Colonic mucosa (tissue), 4 donors: ENCODE results near the gene SLC35A3. TPM values are rescaled to one million over a fixed set of nuclear protein-coding genes. Genes with fewer than 3 reads are reported as not detected.

ENCODE experiments used
- DNase-seq: peaks from one replicate; pipeline ENCODE4 v3.0.0-alpha.2; 2020
- H3K27ac ChIP-seq: fragments of 200-600 bp; one replicate; pipeline ENCODE4 v1.8.0; 2021
- H3K27me3 ChIP-seq: fragments of 200-600 bp; one replicate; pipeline ENCODE4 v1.8.0; 2021
- H3K36me3 ChIP-seq: fragments of 200-600 bp; one replicate; pipeline ENCODE4 v1.8.0; 2021
- H3K4me1 ChIP-seq: fragments of 200-600 bp; one replicate; pipeline ENCODE4 v1.8.0; 2021; ENCODE audit warnings: mild to moderate bottlenecking
- H3K4me3 ChIP-seq: fragments of 200-600 bp; one replicate; pipeline ENCODE4 v1.8.0; 2021
- H3K9ac ChIP-seq, 2 donors: one replicate each; pipeline ENCODE4 v1.7.0; 2013; ENCODE audit warnings: control low read depth in 2 of 2, low read depth in 2 of 2, low read length in 2 of 2
- H3K9me3 ChIP-seq: fragments of 200-600 bp; one replicate; pipeline ENCODE4 v1.8.0; 2021
- CTCF ChIP-seq: fragments of 200-600 bp; IDR thresholded peaks from one replicate; pipeline ENCODE4 v1.8.0; 2022; ENCODE audit warnings: antibody characterized with exemption, mild to moderate bottlenecking
- intact Hi-C: fragments of 100-400 bp; cut with DNase I; formaldehyde crosslinking; loops from one replicate; pipeline ENCODE4 v1.14.1; 2022
- total RNA-seq, 2 donors: library from RNA; stranded (reverse); fragmentation: NEBNext Ultra II Directional in 1 of 2; extraction: Animal tissue kit (Norgen Biotek cat#: 25700) in 1 of 2; gene quantifications; one replicate each; pipeline ENCODE4 v1.2.1, GENCODE V29; 2021
- donor health status: healthy.
- donor health status: DM: no; HTN: no; CAD: no.
- donor health status: DM: no; HTN: no; CAD: no.

SLC35A3 gene
- total RNA-seq, 2 donors from 2014 or later = 122 to 206 TPM

GRCh38 chr1:99943223-99943794 lies 26.5 kb upstream of the SLC35A3 start:
- no peak for TF ChIP-seq CTCF
- DNase-seq = no peak
- Histone ChIP-seq H3K27me3 (no peaks in the 10 kb centered on the region), H3K4me1 (no peaks in the 10 kb centered on the region), H3K4me3 (no peak overlapping the region), H3K9me3 (no peaks in the 10 kb centered on the region), H3K36me3 (no peaks in the 10 kb centered on the region), H3K27ac (no peak overlapping the region), H3K9ac (no peak overlapping the region)
- intact Hi-C loops = no loop called here

GRCh38 chr1:99944192-99944591 lies 25.6 kb upstream of the SLC35A3 start:
- Histone ChIP-seq H3K4me1 (no peaks in the 10 kb centered on the region), H3K36me3 (no peaks in the 10 kb centered on the region), H3K27ac (no peak overlapping the region), H3K27me3 (no peaks in the 10 kb centered on the region), H3K4me3 (no peak overlapping the region), H3K9ac (no peak overlapping the region), H3K9me3 (no peaks in the 10 kb centered on the region)
- no peak for DNase-seq
- intact Hi-C loops = no loop called here
- no peak for TF ChIP-seq CTCF

- no peak for TF ChIP-seq CTCF
- intact Hi-C loops = no loop called here
- H3K4me1 ChIP-seq = no peaks in the 10 kb centered on the region
- H3K9ac ChIP-seq = no peak overlapping the region
- H3K27me3 ChIP-seq = no peaks in the 10 kb centered on the region
- no peaks in the 10 kb centered on the region for H3K36me3 ChIP-seq
- no peak overlapping the region for H3K27ac ChIP-seq
- no peak overlapping the region for H3K4me3 ChIP-seq
- no peak for DNase-seq
- no peaks in the 10 kb centered on the region for H3K9me3 ChIP-seq
These were observed 24.6 kb upstream of the SLC35A3 start for GRCh38 chr1:99945174-99945573.

GRCh38 chr1:99950486-99950885 lies 19.3 kb upstream of the SLC35A3 start:
- DNase-seq = no peak
- Histone ChIP-seq H3K4me1 (no peaks in the 10 kb centered on the region), H3K36me3 (no peaks in the 10 kb centered on the region), H3K27ac (no peak overlapping the region), H3K27me3 (no peaks in the 10 kb centered on the region), H3K9me3 (no peaks in the 10 kb centered on the region), H3K9ac (no peak overlapping the region), H3K4me3 (no peak overlapping the region)
- intact Hi-C loops = no loop called here
- TF ChIP-seq CTCF = no peak

- H3K4me3 ChIP-seq = no peak overlapping the region
- intact Hi-C loops = no loop called here
- TF ChIP-seq CTCF = no peak
- H3K4me1 ChIP-seq = no peaks in the 10 kb centered on the region
- H3K9me3 ChIP-seq = no peaks in the 10 kb centered on the region
- H3K9ac ChIP-seq = no peak overlapping the region
- H3K27me3 ChIP-seq = no peaks in the 10 kb centered on the region
- no peaks in the 10 kb centered on the region for H3K36me3 ChIP-seq
- no peak overlapping the region for H3K27ac ChIP-seq
- DNase-seq = no peak
These were observed 17.3 kb upstream of the SLC35A3 start for GRCh38 chr1:99952522-99952921.
